NT2/D1 (cell line): ENCODE data around the gene PIN1.

Source experiments
- YY1 ChIP-seq: IDR thresholded peaks from 2 replicates; pipeline ENCODE4 v1.6.1; 2011; ENCODE audit not compliant: insufficient read length, insufficient read depth
- ZNF274 ChIP-seq: IDR thresholded peaks from 2 replicates; pipeline ENCODE4 v1.6.1; 2011; ENCODE audit warnings: mild to moderate bottlenecking, low read depth, low read length

DNA sequence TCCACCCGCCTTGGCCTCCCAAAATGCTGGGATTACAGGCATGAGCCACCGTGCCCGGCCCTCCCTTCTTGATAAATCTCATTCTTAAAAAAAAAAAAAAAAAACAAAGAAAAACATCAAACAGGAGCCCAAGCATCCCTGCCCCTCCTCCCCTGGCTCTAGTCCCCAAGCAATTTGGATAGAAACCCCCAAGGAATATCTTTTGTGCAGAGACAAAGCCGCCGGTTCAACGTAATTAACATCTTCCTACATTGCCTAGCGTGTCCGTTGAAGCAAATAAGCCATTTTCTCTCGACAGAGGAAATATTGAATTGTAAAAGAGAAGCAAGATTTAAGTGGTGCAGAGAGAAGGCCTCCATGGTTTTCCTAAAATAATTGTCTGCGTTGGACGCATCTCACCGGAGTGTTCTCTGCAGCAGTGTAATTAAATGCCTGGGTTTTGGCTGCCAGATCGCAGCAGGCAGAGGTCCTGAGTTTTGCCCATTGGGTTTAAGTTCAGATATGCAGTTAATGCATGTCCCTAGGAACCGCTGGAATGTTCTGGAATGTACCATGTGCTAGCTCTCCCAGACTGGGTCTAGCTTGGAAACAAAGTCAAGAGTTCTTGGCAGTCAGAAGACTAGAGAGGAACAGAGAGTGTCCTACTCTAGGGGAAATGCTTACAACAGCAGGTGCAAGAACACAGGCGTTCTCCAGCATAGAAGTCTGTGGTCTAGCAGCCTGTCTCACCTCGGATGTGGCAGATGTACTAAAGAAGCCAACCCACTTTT lies 30.8 kb downstream of the PIN1 start:
- TF ChIP-seq ZNF274 (no peak), YY1 (no peak)
